ENCODE data around the gene MPP1.

The MPP1 gene

GRCh38 chrX:154775419-154776349 is 29.6 kb downstream of the MPP1 start:
- DNase-seq (ENCODE audit: low read depth, low spot score), result no peak

DNA sequence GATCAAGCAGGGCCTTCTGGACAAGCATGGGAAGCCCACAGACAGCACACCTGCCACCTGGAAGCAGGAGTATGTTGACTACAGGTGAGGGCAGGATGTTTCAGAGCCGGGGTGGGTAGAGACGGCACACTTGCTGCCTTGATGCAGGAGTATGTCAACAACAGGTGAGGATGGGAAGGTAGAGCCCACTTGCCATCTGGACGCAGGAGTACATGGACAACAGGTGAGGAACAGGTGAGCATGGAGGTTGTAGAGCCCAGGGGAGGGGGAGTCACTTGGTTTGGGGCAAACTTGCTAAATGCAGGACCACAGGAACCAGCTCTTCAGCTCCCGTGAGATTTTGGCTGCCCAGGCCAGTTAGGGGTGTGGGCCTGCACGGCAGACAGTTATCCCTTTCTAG is 30.7 kb downstream of the MPP1 start:
- no peak for DNase-seq (ENCODE audit: low read depth, low spot score)

DNA sequence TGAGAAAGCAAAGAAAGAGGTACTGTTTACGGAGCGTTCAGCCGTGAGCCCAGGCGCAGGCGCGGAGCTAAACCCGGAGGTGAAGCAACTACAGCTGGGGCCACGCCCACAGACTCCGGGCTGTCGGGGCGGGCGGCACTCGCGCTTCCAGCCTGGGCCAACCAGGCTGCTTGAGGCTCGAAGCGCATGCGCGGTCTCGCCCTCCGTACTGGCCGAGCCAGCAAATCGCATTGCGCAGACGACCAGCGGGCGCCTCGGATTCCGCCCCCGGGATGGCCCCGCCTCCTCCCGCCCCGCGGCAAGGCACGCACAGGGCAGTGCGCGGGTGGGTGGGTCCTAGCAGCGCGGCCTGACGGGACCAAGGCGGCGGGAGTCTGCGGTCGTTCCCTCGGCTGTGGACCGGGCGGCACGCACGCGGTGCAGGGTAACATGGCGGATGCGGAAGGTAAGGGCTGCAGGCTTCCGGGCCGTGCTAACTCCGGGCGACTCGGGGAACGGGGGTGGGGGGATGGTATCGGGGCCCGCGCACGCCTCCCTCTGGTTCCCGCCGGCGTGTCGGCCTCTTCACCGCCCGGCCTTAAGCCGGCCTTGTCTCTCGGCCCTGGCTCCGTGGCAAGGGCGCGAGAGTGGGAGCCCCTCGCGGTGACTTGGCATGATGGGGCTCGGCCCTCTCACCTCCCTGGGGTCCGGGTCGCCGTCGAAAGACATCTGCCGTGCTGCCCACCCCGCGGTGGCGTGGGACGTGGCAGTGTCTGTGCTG is 42.6 kb downstream of the MPP1 start, which contains the start of gene DKC1:
DKC1 (plus strand) TSS at position 328 of the 760 bp plus-strand sequence; CDS start at position 430, 102 bp downstream.
- DNase-seq (ENCODE audit: low read depth, low spot score), result peak; percentile 67

GRCh38 chrX:154761977-154762536 is 43.2 kb downstream of the MPP1 start:
- no peak for DNase-seq (ENCODE audit: low read depth, low spot score)

DNA sequence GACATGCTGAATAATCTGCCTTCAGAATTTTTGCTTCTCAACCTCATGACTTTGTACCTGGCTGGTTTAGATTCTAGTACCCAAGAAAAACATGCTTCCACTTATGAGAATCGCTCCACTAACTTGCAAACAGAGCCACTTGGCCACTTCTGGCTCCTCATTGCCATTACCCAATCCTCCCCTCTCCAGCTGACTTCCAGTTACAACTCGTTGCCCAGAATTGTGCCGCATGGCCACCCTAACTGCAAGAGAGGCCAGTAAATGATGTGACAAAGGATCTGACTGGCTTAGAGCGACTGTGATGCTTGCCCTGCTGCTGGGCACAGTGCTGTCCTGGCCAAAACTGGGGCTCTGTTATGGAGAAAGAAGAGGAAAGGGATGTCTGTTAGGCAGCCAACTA is 46.6 kb downstream of the MPP1 start:
- DNase-seq (ENCODE audit: low read depth, low spot score), result no peak

DNA sequence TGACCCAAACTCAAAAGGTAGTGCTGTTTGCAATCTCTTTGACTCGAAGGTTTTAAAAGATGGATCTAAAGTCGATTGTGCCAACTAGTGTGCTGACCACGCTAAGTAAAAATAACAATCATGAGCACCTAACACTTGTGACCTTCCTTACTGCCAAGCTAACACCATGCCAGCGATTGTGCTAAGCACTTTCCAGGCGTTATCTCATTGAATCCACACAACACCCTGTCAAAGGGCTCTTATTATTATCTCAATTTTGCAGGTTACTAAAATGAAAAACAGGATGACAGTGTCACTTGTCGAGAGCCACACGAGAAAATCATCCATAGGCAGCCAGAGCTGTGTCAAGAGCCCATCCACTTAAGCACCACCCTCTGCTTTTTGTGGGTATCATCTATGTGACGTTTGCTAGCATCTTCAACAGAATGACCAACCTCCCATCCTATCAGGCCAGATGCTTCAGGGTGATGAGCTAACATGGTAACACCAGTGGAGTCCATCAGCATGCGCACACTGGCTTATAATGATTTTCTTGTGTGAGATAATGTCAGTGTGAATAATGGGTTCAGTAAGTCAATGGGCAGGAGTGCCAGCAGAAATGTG is 53.5 kb downstream of the MPP1 start:
- no peak for DNase-seq (ENCODE audit: low read depth, low spot score)

DNA sequence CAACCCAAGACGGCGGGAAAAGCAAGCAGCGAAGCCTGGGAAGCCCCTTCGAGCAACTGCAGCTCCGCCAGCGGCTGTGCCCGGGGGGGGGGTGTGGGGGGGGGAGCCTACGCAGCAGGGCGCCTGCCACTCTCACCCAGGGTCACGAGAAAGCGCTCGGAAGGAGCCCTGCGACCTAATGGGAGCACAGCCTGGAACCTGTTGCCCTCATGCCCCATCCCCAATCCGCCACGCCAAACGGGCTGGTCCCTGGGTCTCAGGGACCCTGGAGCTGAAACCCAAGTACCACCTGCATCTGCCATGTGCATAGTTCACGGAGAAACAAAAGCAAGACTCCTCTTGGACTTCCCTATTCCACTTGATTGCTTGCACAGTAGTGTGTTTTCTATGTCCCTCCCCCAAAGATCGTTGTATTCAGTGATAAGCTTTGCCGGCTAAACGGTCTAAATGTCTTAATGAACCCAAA is 54.0 kb downstream of the MPP1 start:
- DNase-seq (ENCODE audit: low read depth, low spot score), result no peak

GRCh38 chrX:154750301-154751202 is 54.7 kb downstream of the MPP1 start, which contains the start of gene GAB3:
Gene GAB3, minus strand, starts transcription at chrX:154751077. Its CDS starts 52 bp downstream, at chrX:154751025.
- DNase-seq (ENCODE audit: low read depth, low spot score), result no peak

DNA sequence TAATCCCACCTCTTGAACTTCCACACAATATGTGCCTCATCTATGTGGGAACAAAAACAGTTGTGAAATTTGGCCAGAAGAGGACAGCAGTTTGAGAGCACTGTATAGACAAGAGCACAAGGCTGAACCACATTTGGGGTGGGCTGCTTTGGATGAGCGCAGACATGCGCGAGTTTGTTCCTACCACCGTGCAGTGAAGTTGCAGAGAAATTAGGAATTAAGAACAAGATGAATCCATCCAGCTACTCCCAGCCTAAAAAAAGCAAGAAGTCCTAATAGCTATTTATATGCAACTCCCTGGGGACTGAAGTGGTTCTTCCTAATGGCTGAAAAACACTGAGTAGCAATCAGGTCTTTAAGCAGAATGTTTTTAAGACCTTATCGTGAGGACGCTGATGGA is 55.4 kb downstream of the MPP1 start:
- DNase-seq (ENCODE audit: low read depth, low spot score), result no peak

DNA sequence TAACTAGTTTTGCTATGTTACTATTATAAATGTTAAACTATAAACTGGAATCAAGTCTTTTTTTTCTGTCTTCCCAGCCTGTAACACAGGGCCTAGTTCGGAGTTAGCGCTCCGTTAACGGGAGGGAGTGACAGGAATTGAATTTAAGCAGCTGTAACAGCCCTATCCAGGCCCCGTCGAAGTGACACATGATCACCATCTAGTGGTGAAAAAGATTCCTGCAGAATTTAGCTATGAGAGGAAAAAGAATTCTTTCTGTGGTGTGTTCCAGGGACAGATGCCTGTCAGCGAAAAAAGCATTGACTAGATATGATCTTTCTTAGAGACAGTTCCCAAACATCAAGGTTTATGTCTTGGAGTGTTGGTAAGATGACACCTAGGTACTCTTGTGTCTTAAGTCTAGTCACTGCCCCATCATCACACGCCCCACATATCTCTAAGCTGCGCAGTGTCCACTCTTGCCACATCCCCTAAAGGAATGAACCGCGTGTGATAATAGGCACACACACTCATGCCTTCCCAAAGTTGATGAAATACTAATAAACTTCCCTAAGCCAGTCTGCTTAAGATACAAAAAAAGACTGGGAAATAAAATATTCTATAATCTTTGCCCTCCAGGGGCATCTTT is 56.5 kb downstream of the MPP1 start:
- no peak for DNase-seq (ENCODE audit: low read depth, low spot score)

GRCh38 chrX:154742613-154743012 is 62.7 kb downstream of the MPP1 start:
- no peak for DNase-seq (ENCODE audit: low read depth, low spot score)

- no peak for DNase-seq (ENCODE audit: low read depth, low spot score)
These were observed 65.3 kb downstream of the MPP1 start for GRCh38 chrX:154739952-154740465.

DNA sequence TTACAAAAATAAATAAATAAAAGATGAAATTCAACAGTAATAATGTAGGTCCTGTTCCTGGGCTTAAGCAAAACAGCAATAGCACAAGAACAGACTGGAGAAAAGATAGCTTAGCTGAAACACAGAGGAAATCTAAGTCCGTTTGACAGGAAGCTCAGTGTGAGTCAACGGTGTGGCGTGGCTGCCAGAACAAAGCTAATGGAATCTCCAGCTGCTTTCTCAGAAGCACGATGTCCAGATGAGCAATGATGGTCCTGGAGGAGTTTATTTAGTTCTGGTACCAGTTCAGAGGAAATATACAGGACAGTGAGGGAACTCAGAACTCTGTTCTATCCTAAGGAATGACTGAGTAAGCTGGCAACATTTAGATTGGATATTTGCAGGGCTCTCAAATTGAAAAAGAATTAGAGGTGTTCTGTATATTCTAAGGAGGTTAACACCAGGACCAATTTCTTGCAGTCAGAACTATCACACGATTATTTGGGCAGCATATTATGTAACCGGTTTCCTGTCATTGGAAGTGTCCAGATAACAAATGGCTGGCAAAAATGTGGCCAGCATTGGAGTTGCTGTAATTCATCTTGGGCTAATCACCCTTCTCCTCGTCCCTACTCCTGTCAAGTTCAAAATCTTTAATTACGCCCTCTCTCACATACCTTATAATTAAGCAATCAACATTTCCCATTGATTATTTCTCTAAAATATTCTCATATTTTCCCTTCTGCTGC is 67.1 kb downstream of the MPP1 start:
- DNase-seq (ENCODE audit: low read depth, low spot score), result no peak

DNA sequence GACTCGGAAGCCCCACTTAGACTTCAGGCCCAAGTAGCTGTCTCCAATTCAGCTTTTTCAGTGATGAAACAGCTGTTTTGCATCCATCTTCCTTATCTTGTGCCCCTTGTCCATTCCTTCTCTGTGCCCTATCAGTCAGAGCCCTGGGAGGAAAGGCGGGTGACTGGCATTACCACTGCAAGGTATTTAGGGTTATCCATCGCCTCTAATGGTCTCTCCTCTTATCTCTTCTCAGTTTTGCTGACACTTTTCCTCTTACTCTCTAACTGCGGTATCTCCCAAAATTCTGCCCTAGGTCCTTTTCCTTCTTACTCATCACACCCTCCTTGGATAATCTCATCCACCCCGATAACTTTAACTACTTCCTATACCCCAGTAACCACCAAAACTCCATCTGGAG is 68.1 kb downstream of the MPP1 start:
- no peak for DNase-seq (ENCODE audit: low read depth, low spot score)

- no peak for DNase-seq (ENCODE audit: low read depth, low spot score)
These were observed 69.4 kb downstream of the MPP1 start for GRCh38 chrX:154735695-154736393.

DNA sequence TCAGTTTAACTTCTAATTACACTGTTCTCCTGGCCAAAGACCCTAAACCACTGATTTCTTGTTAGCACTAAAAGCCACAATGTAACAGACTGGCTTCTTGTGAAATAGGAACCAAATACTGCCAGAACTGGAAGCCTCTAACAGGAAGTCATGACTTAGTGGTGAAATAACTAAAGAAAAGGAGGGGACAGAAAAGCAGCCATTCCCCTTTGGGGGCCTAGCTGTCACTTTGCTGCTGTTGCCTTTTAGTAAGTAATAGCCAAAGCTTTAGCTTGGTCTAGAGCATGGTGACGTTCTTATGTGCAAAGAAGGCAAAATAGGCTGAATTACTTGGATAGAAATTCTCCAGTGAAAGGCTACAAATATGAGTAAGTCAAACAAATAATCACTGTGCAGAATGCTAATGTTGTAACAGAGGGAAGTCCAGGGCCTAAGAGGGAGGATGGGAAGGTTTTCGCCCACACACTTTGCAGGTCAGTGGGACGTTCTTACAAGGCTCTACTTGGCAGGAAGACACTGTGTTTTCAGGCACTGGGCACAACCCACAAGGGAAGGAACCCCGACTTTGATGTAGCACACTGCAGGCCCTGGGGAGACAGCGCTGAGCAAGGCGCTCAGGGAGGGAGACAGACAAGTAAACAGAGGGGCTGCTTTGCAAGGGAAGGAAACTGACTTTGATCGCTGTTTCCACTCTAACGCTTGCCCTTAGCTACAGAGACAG is 71.1 kb downstream of the MPP1 start:
- no peak for DNase-seq (ENCODE audit: low read depth, low spot score)

- DNase-seq (ENCODE audit: low read depth, low spot score), result no peak
These were observed 72.2 kb downstream of the MPP1 start for GRCh38 chrX:154733066-154733425.

Data from iPS DF 19.7 (cell line).